GM20431 (cell line): ENCODE results near the gene PPP1R1B.

Experiments
- in situ Hi-C: fragments of 300-500 bp; cut with MseI, MboI; formaldehyde crosslinking; loops from one replicate; pipeline ENCODE4 v1.15.0; 2020; ENCODE audit warnings: low sequenced_read_pairs; ENCODE audit not compliant: unreplicated experiment

The PPP1R1B gene

GRCh38 chr17:39675390-39676082, 48.8 kb downstream of the PPP1R1B start:
- in situ Hi-C loops: no loop called here

DNA sequence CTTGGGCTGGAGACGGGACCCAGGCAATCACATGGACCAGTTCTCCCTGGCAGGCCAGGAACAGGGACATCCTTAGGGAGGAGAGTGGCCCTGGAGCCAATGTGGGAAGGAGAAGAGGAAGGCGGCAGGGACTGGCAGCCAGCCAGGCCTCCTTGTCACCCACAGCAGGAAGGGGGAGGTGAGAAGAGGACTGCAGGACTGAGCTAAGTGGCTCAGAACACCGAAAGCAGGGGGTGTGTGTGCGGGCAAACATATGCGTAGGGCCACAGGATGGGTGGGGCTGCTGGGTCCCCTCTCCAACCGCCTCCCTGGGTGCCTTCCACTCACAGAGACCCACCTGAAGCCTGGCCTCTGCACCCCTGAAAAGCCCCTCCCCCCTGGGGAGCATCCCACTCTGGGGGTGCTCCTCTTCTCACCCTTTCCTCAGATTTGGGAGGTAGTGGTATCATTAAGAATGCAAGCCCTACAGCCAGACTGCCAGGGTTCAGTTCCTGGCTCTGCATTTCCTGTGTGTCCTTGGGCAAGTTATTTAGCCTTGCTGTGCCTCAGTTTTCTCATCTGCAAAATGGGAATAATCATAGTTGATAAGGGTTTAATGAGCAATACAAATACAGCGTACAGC, 49.6 kb downstream of the PPP1R1B start:
- in situ Hi-C loops: no loop called here

DNA sequence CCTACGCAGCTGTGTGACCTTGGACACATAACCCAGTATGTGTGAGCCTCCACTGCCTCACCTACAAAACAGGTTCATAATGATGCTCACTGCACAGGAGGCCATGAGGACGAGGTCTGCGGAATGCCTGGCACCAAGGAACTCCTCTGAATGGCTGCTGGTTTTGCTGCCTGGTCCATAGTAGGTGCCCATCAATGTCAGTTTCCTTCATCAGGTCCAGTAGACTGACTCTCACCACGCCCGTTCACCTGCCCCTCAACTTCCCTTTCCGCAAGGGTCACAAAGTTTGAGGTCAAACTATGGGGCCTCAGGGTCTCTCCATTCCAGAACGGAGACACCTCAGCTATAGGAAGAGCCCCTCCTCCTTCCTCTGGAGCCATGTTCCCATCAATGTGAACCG, 50.3 kb downstream of the PPP1R1B start:
- in situ Hi-C loops: no loop called here

DNA sequence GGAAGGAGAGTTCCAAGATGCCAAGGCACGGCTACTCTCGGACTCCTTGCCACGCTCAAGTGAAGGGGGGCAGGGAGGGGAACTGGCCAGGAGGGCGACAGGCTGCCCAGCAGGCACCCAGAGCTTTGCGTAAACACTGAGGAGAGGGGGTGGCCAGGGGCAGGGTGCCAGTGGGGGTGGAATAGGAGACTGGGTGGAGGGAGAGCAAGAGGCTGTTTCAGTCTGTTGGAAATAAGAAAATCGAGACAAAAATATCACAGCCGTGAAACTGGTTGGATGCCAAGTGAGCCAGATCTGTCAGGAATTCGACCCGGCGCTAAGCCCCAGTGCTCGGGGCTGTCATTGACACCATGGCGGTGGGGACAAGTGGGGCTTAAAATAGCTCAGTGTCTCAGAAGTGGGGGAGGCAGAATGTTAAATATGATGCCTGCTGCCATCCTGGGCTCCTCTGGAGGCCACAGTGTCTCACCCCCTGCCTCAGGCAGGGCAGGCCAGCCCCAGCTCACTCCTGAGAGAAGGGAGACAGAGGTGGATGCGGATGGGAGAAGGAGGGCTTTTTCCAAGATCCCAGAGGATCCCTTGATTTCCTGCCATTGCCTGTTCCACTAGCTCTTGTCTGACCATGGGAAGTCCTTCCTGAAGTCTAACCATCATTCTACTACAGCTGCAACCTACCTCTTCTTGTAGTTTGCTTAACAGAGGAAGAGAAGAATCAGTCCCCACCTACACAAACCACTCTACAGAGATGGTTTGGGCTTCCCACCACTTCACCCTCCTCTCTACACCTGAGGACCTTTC, 51.0 kb downstream of the PPP1R1B start:
- in situ Hi-C loops: no loop called here

- in situ Hi-C loops: no loop called here
Measured at GRCh38 chr17:39678340-39679116, 51.8 kb downstream of the PPP1R1B start.

- in situ Hi-C loops: no loop called here
Measured at GRCh38 chr17:39679521-39680192, 52.9 kb downstream of the PPP1R1B start.

GRCh38 chr17:39683295-39683939, 56.7 kb downstream of the PPP1R1B start:
- in situ Hi-C loops: no loop called here

GRCh38 chr17:39684369-39685192, 57.8 kb downstream of the PPP1R1B start:
- in situ Hi-C loops: no loop called here
